Nephron progenitor cell (in vitro differentiated cells): ENCODE results near the gene SH2B2.

ENCODE experiments used
- DNase-seq: peaks from one replicate; pipeline ENCODE4 v3.0.0; 2021
- H3K27ac Mint-ChIP-seq: 2 replicates; pipeline ENCODE4 v1.8.0; 2021; ENCODE audit warnings: mild to moderate bottlenecking, moderate library complexity, mixed read lengths
- H3K27me3 Mint-ChIP-seq: 2 replicates; pipeline ENCODE4 v1.8.0; 2021; ENCODE audit warnings: mild to moderate bottlenecking, low read depth, mixed read lengths; ENCODE audit not compliant: poor library complexity
- H3K36me3 Mint-ChIP-seq: 2 replicates; pipeline ENCODE4 v1.8.0; 2021; ENCODE audit warnings: low read depth, mixed read lengths
- H3K4me1 Mint-ChIP-seq: 2 replicates; pipeline ENCODE4 v1.8.0; 2021; ENCODE audit warnings: mixed read lengths
- H3K4me3 Mint-ChIP-seq: 2 replicates; pipeline ENCODE4 v1.8.0; 2021; ENCODE audit warnings: mild to moderate bottlenecking, moderate library complexity, mixed read lengths
- H3K9me3 Mint-ChIP-seq: 2 replicates; pipeline ENCODE4 v1.8.0; 2021; ENCODE audit warnings: mild to moderate bottlenecking, moderate library complexity, mixed read lengths
- CTCF ChIP-seq: fragments of 200-600 bp; sonication (generic); IDR thresholded peaks from 2 replicates; pipeline ENCODE4 v1.5.0; 2021; ENCODE audit warnings: antibody characterized with exemption

SH2B2 gene

GRCh38 chr7:102291916-102292267, 5.2 kb downstream of the SH2B2 start:
- Mint-ChIP-seq H3K4me3 (peak overlapping the region; percentile 5), H3K27ac (no peak overlapping the region), H3K36me3 (no peaks in the 10 kb centered on the region)

GRCh38 chr7:102292813-102293798, 6.4 kb downstream of the SH2B2 start:
- Mint-ChIP-seq H3K4me1 (peaks cover 48% of the 10 kb centered on the region), H3K36me3 (no peaks in the 10 kb centered on the region)
- TF ChIP-seq CTCF: no peak

More at GRCh38 chr7:102291916-102292267, 5.2 kb downstream of the SH2B2 start:
- H3K9me3 Mint-ChIP-seq: no peaks in the 10 kb centered on the region
- H3K4me1 Mint-ChIP-seq: peaks cover 49% of the 10 kb centered on the region
- no peak for TF ChIP-seq CTCF
- peaks cover 18% of the 10 kb centered on the region for H3K27me3 Mint-ChIP-seq
- DNase-seq: no peak

GRCh38 chr7:102294589-102294988, 7.9 kb downstream of the SH2B2 start:
- Mint-ChIP-seq H3K27me3 (peaks cover 17% of the 10 kb centered on the region), H3K27ac (no peak overlapping the region), H3K4me1 (peaks cover 39% of the 10 kb centered on the region), H3K4me3 (no peak overlapping the region), H3K9me3 (no peaks in the 10 kb centered on the region), H3K36me3 (no peaks in the 10 kb centered on the region)
- no peak for DNase-seq
- TF ChIP-seq CTCF: no peak

More at GRCh38 chr7:102292813-102293798, 6.4 kb downstream of the SH2B2 start:
- H3K4me3 Mint-ChIP-seq: no peak overlapping the region
- no peak overlapping the region for H3K27ac Mint-ChIP-seq
- H3K27me3 Mint-ChIP-seq: peaks cover 20% of the 10 kb centered on the region
- DNase-seq: no peak
- H3K9me3 Mint-ChIP-seq: no peaks in the 10 kb centered on the region

- Mint-ChIP-seq H3K4me3 (peak overlapping the region; percentile 46), H3K36me3 (no peaks in the 10 kb centered on the region), H3K27ac (no peak overlapping the region), H3K9me3 (no peaks in the 10 kb centered on the region), H3K27me3 (peaks cover 23% of the 10 kb centered on the region), H3K4me1 (peaks cover 39% of the 10 kb centered on the region)
- no peak for DNase-seq
- no peak for TF ChIP-seq CTCF
These were observed 8.9 kb downstream of the SH2B2 start for GRCh38 chr7:102295346-102296178.

GRCh38 chr7:102296179-102296438, 9.4 kb downstream of the SH2B2 start:
- Mint-ChIP-seq H3K27me3 (peaks cover 23% of the 10 kb centered on the region), H3K27ac (no peak overlapping the region), H3K4me1 (peaks cover 39% of the 10 kb centered on the region), H3K9me3 (no peaks in the 10 kb centered on the region), H3K4me3 (no peak overlapping the region), H3K36me3 (no peaks in the 10 kb centered on the region)
- no peak for TF ChIP-seq CTCF
- no peak for DNase-seq
